Measurements from ENCODE around the gene KANSL1L. TPM values are rescaled to one million over a fixed set of nuclear protein-coding genes. Genes with fewer than 3 reads are reported as not detected.

KANSL1L gene
- total and polyA plus RNA-seq, 9 of the 15 experiments (the other 6 are each of a cell fraction or from before 2014, with no cell fraction given): 1.3 to 6.7 (median 2.4) TPM

- peak; percentile 97 for TF ChIP-seq USF2 (CRISPR knock-in tag; IDR thresholded peaks at IDR 0.05)
- TF ChIP-seq ZNF384 (IDR thresholded peaks at IDR 0.05; ENCODE audit: low read depth, low read length): no peak
- peak; percentile 92 for TF ChIP-seq USF1 (CRISPR knock-in tag; IDR thresholded peaks at IDR 0.05)
- TF ChIP-seq STAT5B (CRISPR knock-in tag; IDR thresholded peaks at IDR 0.05): no peak
- TF ChIP-seq KDM5B (IDR thresholded peaks at IDR 0.05; ENCODE audit: insufficient replicate concordance, low read depth, low read length): peak; percentile 53
- no peak for TF ChIP-seq MCM7 (IDR thresholded peaks at IDR 0.05)
- TF ChIP-seq TAF9B (IDR thresholded peaks at IDR 0.05; ENCODE audit: partially characterized antibody): no peak
- TF ChIP-seq MCM2 (IDR thresholded peaks at IDR 0.05; ENCODE audit: low read depth): no peak
- TF ChIP-seq RB1 (IDR thresholded peaks at IDR 0.05; ENCODE audit: low read depth): 0 out of 2 replicates have a peak, but pooled peaks have one; percentile 7
- TF ChIP-seq L3MBTL2 (IDR thresholded peaks at IDR 0.05): peak; percentile 36; the same call in 1 of the 2 replicates
- peak; percentile 19; the same call in 1 of the 2 replicates for TF ChIP-seq BHLHE40 (IDR thresholded peaks at IDR 0.05; ENCODE audit: low read length)
- peak; percentile 46; the same call in 1 of the 2 replicates for TF ChIP-seq TFE3 (CRISPR knock-in tag; IDR thresholded peaks at IDR 0.05)
- peak; percentile 73 for TF ChIP-seq POLR2A (conservative IDR thresholded peaks at IDR 0.05)
- no peak for TF ChIP-seq ZSCAN29 (IDR thresholded peaks at IDR 0.05)
- TF ChIP-seq NONO (IDR thresholded peaks at IDR 0.05; ENCODE audit: low read depth in 2 of 2, low read length in 1 of 2): 0 out of 4 replicates have a peak, but pooled peaks of 1 of the 2 experiments have one; percentile 18
- no peak for TF ChIP-seq ZNF561 (CRISPR knock-in tag; conservative IDR thresholded peaks at IDR 0.05)
- TF ChIP-seq ZNF511 (CRISPR knock-in tag; IDR thresholded peaks at IDR 0.05): no peak
- peak; percentile 15; the same call in 1 of the 2 replicates for TF ChIP-seq ARID4B (CRISPR knock-in tag; IDR thresholded peaks at IDR 0.05)
These were observed 534 bp downstream of the KANSL1L start (continued) for GRCh38 chr2:210170446-210171303.

All from K562 (cell line).